Measurements from ENCODE around the gene CRYBA1.
"Not testable (repeated sequence)": the region's sequence is repeated elsewhere in the genome, so short reads cannot be mapped to it uniquely, and the experiment has no call there.

CRYBA1 gene

GRCh38 chr17:29246628-29247027 is at the start of gene CRYBA1:
CRYBA1 (plus strand) TSS chr17:29246859; CDS start chr17:29246864, 5 bp downstream.
- DNase-seq: no peak

- no peak for DNase-seq
Measured at GRCh38 chr17:29197516-29198272, 49.0 kb upstream of the CRYBA1 start.

GRCh38 chr17:29204068-29204804 is 42.4 kb upstream of the CRYBA1 start:
- not testable (repeated sequence) for DNase-seq

- no peak for DNase-seq
Measured at GRCh38 chr17:29205047-29205446, 41.6 kb upstream of the CRYBA1 start.

- DNase-seq: no peak
Measured at GRCh38 chr17:29207975-29208374, 38.7 kb upstream of the CRYBA1 start.

- DNase-seq: no peak
Measured at GRCh38 chr17:29209073-29209472, 37.6 kb upstream of the CRYBA1 start.

- DNase-seq: no peak
Measured at GRCh38 chr17:29210879-29211278, 35.8 kb upstream of the CRYBA1 start.

- DNase-seq: no peak
Measured at GRCh38 chr17:29212094-29212631, 34.5 kb upstream of the CRYBA1 start.

GRCh38 chr17:29212681-29213121 is 34.0 kb upstream of the CRYBA1 start:
- DNase-seq: no peak

- DNase-seq: no peak
Measured at GRCh38 chr17:29214215-29215146, 32.2 kb upstream of the CRYBA1 start.

- no peak for DNase-seq
Measured at GRCh38 chr17:29215174-29215573, 31.5 kb upstream of the CRYBA1 start.

GRCh38 chr17:29215717-29216116 is 30.9 kb upstream of the CRYBA1 start:
- DNase-seq: no peak

- DNase-seq: no peak
Measured at GRCh38 chr17:29216181-29216580, 30.5 kb upstream of the CRYBA1 start.

GRCh38 chr17:29216856-29217255 is 29.8 kb upstream of the CRYBA1 start:
- no peak for DNase-seq

GRCh38 chr17:29219378-29220047 is 27.1 kb upstream of the CRYBA1 start:
- peak; percentile 57 to 74 for DNase-seq

GRCh38 chr17:29221338-29221737 is 25.3 kb upstream of the CRYBA1 start:
- DNase-seq: not testable (repeated sequence)

- DNase-seq: no peak
Measured at GRCh38 chr17:29225396-29225795, 21.3 kb upstream of the CRYBA1 start.

GRCh38 chr17:29233301-29233700 is 13.4 kb upstream of the CRYBA1 start:
- DNase-seq: no peak

GRCh38 chr17:29234972-29235371 is 11.7 kb upstream of the CRYBA1 start:
- not testable (repeated sequence) for DNase-seq

GRCh38 chr17:29235904-29236303 is 10.8 kb upstream of the CRYBA1 start:
- no peak for DNase-seq

- DNase-seq: no peak
Measured at GRCh38 chr17:29237476-29238132, 9.1 kb upstream of the CRYBA1 start.

Data from NCI-H1930 (cell line).